Measurements from ENCODE around the gene C14orf132.

C14orf132 gene

DNA sequence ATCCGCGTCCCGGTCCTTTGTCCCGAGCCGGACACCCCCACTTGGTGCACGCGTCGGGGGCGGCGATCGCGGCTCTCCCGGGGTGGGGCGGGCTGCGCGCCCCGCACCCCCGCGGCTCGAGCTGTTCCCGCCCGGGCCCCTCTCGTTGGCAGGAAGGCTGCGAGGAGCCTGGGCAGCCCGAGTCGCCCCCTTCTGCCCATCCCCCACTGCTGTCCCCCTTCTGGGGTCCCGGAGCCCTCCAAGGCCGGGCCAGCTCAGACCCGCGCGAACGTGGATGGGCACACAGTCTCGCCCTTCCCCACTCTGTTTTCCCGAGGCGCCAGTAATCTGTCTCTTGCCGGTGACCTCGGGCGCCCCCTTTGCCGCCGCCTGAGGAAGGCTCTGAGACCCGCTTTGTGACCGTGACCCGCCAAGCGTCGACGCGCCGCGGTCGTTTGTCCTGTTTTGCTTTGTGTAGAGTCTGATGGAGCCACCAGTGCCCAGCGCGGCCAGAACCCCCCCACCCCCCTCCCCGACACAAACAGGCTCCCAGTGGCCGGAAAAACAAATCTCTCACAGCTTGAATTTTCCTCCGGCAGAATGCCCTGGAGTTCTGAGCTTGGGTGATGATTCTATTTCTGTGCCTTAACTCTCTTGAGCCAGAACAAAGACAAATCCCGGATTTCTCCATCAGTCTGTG lies 610 bp downstream of the C14orf132 start:
- peak overlapping the region; percentile 60 to 63 for H3K4me3 ChIP-seq (ENCODE audit: low read length in 2 of 2)
- peaks cover 5 to 8% of the 10 kb centered on the region in 2 donors for H3K4me1 ChIP-seq (ENCODE audit: control insufficient read depth in 2 of 2, insufficient read depth in 2 of 2, low read length in 2 of 2)
- H3K9ac ChIP-seq (ENCODE audit: low read depth in 1 of 2, low read length in 2 of 2) = peak overlapping the region in 1 of 2 donors; percentile 63
- no peaks in the 10 kb centered on the region for H3K9me3 ChIP-seq (ENCODE audit: control insufficient read depth in 2 of 2, low read length in 2 of 2)
- H3K27me3 ChIP-seq (ENCODE audit: control insufficient read depth in 2 of 2, insufficient read depth in 2 of 2, low read length in 2 of 2) = peaks cover 12 to 16% of the 10 kb centered on the region in 2 donors
- H3K36me3 ChIP-seq (ENCODE audit: control insufficient read depth in 2 of 2, insufficient read depth in 2 of 2, low read length in 2 of 2) = no peaks in the 10 kb centered on the region
- H3K27ac ChIP-seq (ENCODE audit: low read depth in 2 of 2, low read length in 2 of 2) = peak overlapping the region; percentile 48 to 49

DNA sequence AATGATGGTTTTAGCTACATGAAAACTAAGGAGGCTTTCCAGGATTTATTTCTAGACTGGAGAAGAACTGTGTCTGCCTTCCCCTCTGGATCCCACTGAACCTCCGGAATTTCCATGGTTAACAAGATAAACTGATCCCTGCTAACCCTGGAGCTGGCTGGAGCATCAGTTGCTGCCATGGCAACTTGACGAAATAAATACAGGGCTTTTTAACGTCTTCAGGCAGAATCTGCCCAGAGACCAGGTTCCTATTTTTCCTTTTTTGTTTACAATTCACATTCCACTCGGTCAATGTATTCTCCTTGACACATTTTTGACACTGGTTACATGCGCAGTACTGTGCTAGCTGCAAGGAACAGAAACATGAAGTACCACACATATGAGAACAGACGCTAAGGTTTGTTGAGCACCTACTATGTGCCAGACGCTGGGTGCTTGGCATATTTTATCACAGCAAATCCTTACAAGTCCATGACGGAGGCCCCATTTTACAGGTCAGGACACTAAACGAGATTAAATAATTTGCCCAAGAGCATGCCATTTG lies 1.7 kb downstream of the C14orf132 start:
- no peak overlapping the region for H3K27ac ChIP-seq (ENCODE audit: low read depth in 2 of 2, low read length in 2 of 2)
- peaks cover 12 to 16% of the 10 kb centered on the region in 2 donors for H3K27me3 ChIP-seq (ENCODE audit: control insufficient read depth in 2 of 2, insufficient read depth in 2 of 2, low read length in 2 of 2)
- H3K9ac ChIP-seq (ENCODE audit: low read depth in 1 of 2, low read length in 2 of 2) = no peak overlapping the region
- no peak overlapping the region for H3K4me3 ChIP-seq (ENCODE audit: low read length in 2 of 2)
- H3K4me1 ChIP-seq (ENCODE audit: control insufficient read depth in 2 of 2, insufficient read depth in 2 of 2, low read length in 2 of 2) = peaks cover 5 to 8% of the 10 kb centered on the region in 2 donors
- H3K9me3 ChIP-seq (ENCODE audit: control insufficient read depth in 2 of 2, low read length in 2 of 2) = no peaks in the 10 kb centered on the region
- H3K36me3 ChIP-seq (ENCODE audit: control insufficient read depth in 2 of 2, insufficient read depth in 2 of 2, low read length in 2 of 2) = no peaks in the 10 kb centered on the region

GRCh38 chr14:96042248-96042930 lies 3.2 kb downstream of the C14orf132 start:
- peaks cover 5 to 8% of the 10 kb centered on the region in 2 donors for H3K4me1 ChIP-seq (ENCODE audit: control insufficient read depth in 2 of 2, insufficient read depth in 2 of 2, low read length in 2 of 2)
- H3K27me3 ChIP-seq (ENCODE audit: control insufficient read depth in 2 of 2, insufficient read depth in 2 of 2, low read length in 2 of 2) = peaks cover 12 to 16% of the 10 kb centered on the region in 2 donors
- H3K9ac ChIP-seq (ENCODE audit: low read depth in 1 of 2, low read length in 2 of 2) = no peak overlapping the region
- H3K9me3 ChIP-seq (ENCODE audit: control insufficient read depth in 2 of 2, low read length in 2 of 2) = no peaks in the 10 kb centered on the region
- no peak overlapping the region for H3K27ac ChIP-seq (ENCODE audit: low read depth in 2 of 2, low read length in 2 of 2)
- no peaks in the 10 kb centered on the region for H3K36me3 ChIP-seq (ENCODE audit: control insufficient read depth in 2 of 2, insufficient read depth in 2 of 2, low read length in 2 of 2)
- no peak overlapping the region for H3K4me3 ChIP-seq (ENCODE audit: low read length in 2 of 2)

DNA sequence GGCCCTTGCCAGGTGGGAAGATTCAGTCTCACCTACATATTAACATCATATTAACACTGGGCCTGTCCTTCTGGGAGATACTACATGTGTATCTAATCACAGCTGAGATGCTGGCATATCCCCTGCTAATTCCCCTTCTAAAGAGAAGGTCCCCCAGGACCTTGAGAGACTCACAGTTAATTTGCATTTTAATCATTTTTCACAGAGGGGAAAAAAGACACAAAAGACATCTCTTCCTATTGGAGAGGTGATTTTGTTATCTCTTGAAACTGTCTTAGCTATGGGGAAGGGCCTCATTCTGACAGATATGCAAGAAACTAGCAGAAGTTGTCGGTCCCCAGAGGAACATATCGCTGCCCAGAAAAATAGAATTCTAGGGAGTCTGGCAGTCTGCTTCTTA lies 7.5 kb downstream of the C14orf132 start:
- Histone ChIP-seq H3K4me3 (ENCODE audit: low read length in 2 of 2) (no peak overlapping the region), H3K9ac (ENCODE audit: low read depth in 1 of 2, low read length in 2 of 2) (no peak overlapping the region), H3K27me3 (ENCODE audit: control insufficient read depth in 2 of 2, insufficient read depth in 2 of 2, low read length in 2 of 2) (peaks cover 0 to under 1% of the 10 kb centered on the region in 2 donors), H3K9me3 (ENCODE audit: control insufficient read depth in 2 of 2, low read length in 2 of 2) (no peaks in the 10 kb centered on the region), H3K36me3 (ENCODE audit: control insufficient read depth in 2 of 2, insufficient read depth in 2 of 2, low read length in 2 of 2) (no peaks in the 10 kb centered on the region), H3K4me1 (ENCODE audit: control insufficient read depth in 2 of 2, insufficient read depth in 2 of 2, low read length in 2 of 2) (no peaks in the 10 kb centered on the region), H3K27ac (ENCODE audit: low read depth in 2 of 2, low read length in 2 of 2) (no peak overlapping the region)

DNA sequence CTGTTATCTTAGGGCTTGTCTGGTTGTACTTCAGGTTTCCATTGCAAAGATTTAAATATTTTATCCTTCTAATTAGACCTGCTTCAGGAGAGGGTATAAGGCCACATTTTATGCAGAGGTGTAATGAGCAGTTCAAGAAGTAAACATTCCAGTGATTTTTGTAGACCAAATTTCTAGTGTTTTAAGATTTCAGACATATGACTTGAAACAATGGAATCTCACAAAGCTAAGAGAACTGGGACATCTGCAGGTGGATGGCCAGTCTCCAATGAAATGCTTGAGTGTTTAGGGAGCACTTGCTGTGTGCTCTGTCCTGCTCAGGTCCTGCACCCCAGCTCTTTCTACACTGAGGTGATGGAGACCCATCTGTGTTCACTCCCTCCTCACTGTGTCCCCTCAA lies 7.9 kb downstream of the C14orf132 start:
- Histone ChIP-seq H3K27ac (ENCODE audit: low read depth in 2 of 2, low read length in 2 of 2) (no peak overlapping the region), H3K9ac (ENCODE audit: low read depth in 1 of 2, low read length in 2 of 2) (no peak overlapping the region), H3K4me3 (ENCODE audit: low read length in 2 of 2) (no peak overlapping the region), H3K9me3 (ENCODE audit: control insufficient read depth in 2 of 2, low read length in 2 of 2) (no peaks in the 10 kb centered on the region), H3K36me3 (ENCODE audit: control insufficient read depth in 2 of 2, insufficient read depth in 2 of 2, low read length in 2 of 2) (no peaks in the 10 kb centered on the region), H3K4me1 (ENCODE audit: control insufficient read depth in 2 of 2, insufficient read depth in 2 of 2, low read length in 2 of 2) (no peaks in the 10 kb centered on the region), H3K27me3 (ENCODE audit: control insufficient read depth in 2 of 2, insufficient read depth in 2 of 2, low read length in 2 of 2) (no peaks in the 10 kb centered on the region)

- Histone ChIP-seq H3K4me3 (ENCODE audit: low read length in 2 of 2) (no peak overlapping the region), H3K27me3 (ENCODE audit: control insufficient read depth in 2 of 2, insufficient read depth in 2 of 2, low read length in 2 of 2) (peaks cover 0 to 2% of the 10 kb centered on the region in 2 donors), H3K9ac (ENCODE audit: low read depth in 1 of 2, low read length in 2 of 2) (no peak overlapping the region), H3K27ac (ENCODE audit: low read depth in 2 of 2, low read length in 2 of 2) (no peak overlapping the region), H3K36me3 (ENCODE audit: control insufficient read depth in 2 of 2, insufficient read depth in 2 of 2, low read length in 2 of 2) (no peaks in the 10 kb centered on the region), H3K9me3 (ENCODE audit: control insufficient read depth in 2 of 2, low read length in 2 of 2) (no peaks in the 10 kb centered on the region), H3K4me1 (ENCODE audit: control insufficient read depth in 2 of 2, insufficient read depth in 2 of 2, low read length in 2 of 2) (peaks cover 0 to 6% of the 10 kb centered on the region in 2 donors)
Observed at GRCh38 chr14:96049932-96050331, 10.8 kb downstream of the C14orf132 start.

- no peak overlapping the region for H3K9ac ChIP-seq (ENCODE audit: low read depth in 1 of 2, low read length in 2 of 2)
- peaks cover 0 to 6% of the 10 kb centered on the region in 2 donors for H3K4me1 ChIP-seq (ENCODE audit: control insufficient read depth in 2 of 2, insufficient read depth in 2 of 2, low read length in 2 of 2)
- peaks cover 0 to 2% of the 10 kb centered on the region in 2 donors for H3K27me3 ChIP-seq (ENCODE audit: control insufficient read depth in 2 of 2, insufficient read depth in 2 of 2, low read length in 2 of 2)
- H3K36me3 ChIP-seq (ENCODE audit: control insufficient read depth in 2 of 2, insufficient read depth in 2 of 2, low read length in 2 of 2) = no peaks in the 10 kb centered on the region
- no peak overlapping the region for H3K4me3 ChIP-seq (ENCODE audit: low read length in 2 of 2)
- no peak overlapping the region for H3K27ac ChIP-seq (ENCODE audit: low read depth in 2 of 2, low read length in 2 of 2)
- H3K9me3 ChIP-seq (ENCODE audit: control insufficient read depth in 2 of 2, low read length in 2 of 2) = no peaks in the 10 kb centered on the region
Observed at GRCh38 chr14:96050482-96050881, 11.3 kb downstream of the C14orf132 start.

DNA sequence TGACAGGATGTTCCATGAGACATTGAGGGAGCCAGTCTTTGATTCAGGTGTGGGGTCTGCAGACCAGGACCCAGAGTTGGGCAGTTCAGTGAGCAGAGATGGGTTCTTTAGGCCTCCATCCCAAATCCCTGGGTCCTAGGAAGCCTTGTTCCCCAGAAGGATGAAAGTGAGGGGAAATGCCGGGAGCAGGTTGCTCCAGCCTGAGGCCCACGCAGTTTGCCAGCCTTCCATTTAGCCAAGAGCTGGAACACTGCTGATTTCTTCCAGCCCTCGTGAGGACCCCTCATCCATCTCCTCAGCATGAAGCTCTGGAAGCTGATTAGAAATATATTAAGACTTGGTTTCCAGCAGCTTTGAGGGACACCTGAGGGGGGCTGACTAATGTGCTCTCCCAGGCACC lies 12.1 kb downstream of the C14orf132 start:
- no peak overlapping the region for H3K4me3 ChIP-seq (ENCODE audit: low read length in 2 of 2)

GRCh38 chr14:96051642-96052540 lies 12.7 kb downstream of the C14orf132 start:
- Histone ChIP-seq H3K4me3 (ENCODE audit: low read length in 2 of 2) (no peak overlapping the region), H3K27me3 (ENCODE audit: control insufficient read depth in 2 of 2, insufficient read depth in 2 of 2, low read length in 2 of 2) (peaks cover 0 to 2% of the 10 kb centered on the region in 2 donors), H3K9ac (ENCODE audit: low read depth in 1 of 2, low read length in 2 of 2) (no peak overlapping the region), H3K27ac (ENCODE audit: low read depth in 2 of 2, low read length in 2 of 2) (no peak overlapping the region), H3K4me1 (ENCODE audit: control insufficient read depth in 2 of 2, insufficient read depth in 2 of 2, low read length in 2 of 2) (peaks cover 0 to 6% of the 10 kb centered on the region in 2 donors), H3K9me3 (ENCODE audit: control insufficient read depth in 2 of 2, low read length in 2 of 2) (no peaks in the 10 kb centered on the region), H3K36me3 (ENCODE audit: control insufficient read depth in 2 of 2, insufficient read depth in 2 of 2, low read length in 2 of 2) (no peaks in the 10 kb centered on the region)

More for the DNA sequence above, 12.1 kb downstream of the C14orf132 start:
- Histone ChIP-seq H3K4me1 (ENCODE audit: control insufficient read depth in 2 of 2, insufficient read depth in 2 of 2, low read length in 2 of 2) (peaks cover 0 to 6% of the 10 kb centered on the region in 2 donors), H3K9ac (ENCODE audit: low read depth in 1 of 2, low read length in 2 of 2) (no peak overlapping the region), H3K9me3 (ENCODE audit: control insufficient read depth in 2 of 2, low read length in 2 of 2) (no peaks in the 10 kb centered on the region), H3K27ac (ENCODE audit: low read depth in 2 of 2, low read length in 2 of 2) (no peak overlapping the region), H3K27me3 (ENCODE audit: control insufficient read depth in 2 of 2, insufficient read depth in 2 of 2, low read length in 2 of 2) (peaks cover 0 to 2% of the 10 kb centered on the region in 2 donors), H3K36me3 (ENCODE audit: control insufficient read depth in 2 of 2, insufficient read depth in 2 of 2, low read length in 2 of 2) (no peaks in the 10 kb centered on the region)

Measured in mucosa of rectum (tissue), 2 donors.